Type B pancreatic cell (in vitro differentiated cells): Measurements from ENCODE around the gene ATP1A1. TPM values are rescaled to one million over a fixed set of nuclear protein-coding genes. Genes with fewer than 3 reads are reported as not detected.
A peak's percentile ranks its signal among the peaks of the same experiment; 100 is the strongest.

Experiments used
- DNase-seq: peaks from one replicate; pipeline ENCODE4 v3.0.0; 2021; ENCODE audit warnings: mixed read lengths; ENCODE audit not compliant: unreplicated experiment; ENCODE audit errors: extremely low spot score
- H3K27ac Mint-ChIP-seq: 2 replicates; pipeline ENCODE4 v1.8.0; 2021; ENCODE audit warnings: mild to moderate bottlenecking, mixed read lengths
- H3K27me3 Mint-ChIP-seq: 2 replicates; pipeline ENCODE4 v1.8.0; 2021; ENCODE audit warnings: mixed read lengths
- H3K36me3 Mint-ChIP-seq: 2 replicates; pipeline ENCODE4 v1.8.0; 2021; ENCODE audit warnings: mixed read lengths
- H3K4me1 Mint-ChIP-seq: one replicate; pipeline ENCODE4 v1.8.0; 2021; ENCODE audit warnings: mixed read lengths; ENCODE audit not compliant: unreplicated experiment
- H3K4me3 Mint-ChIP-seq: 2 replicates; pipeline ENCODE4 v1.8.0; 2021; ENCODE audit warnings: mild to moderate bottlenecking, mixed read lengths
- H3K9me3 Mint-ChIP-seq: 2 replicates; pipeline ENCODE4 v1.8.0; 2021; ENCODE audit warnings: mixed read lengths
- CTCF ChIP-seq: fragments of 200-600 bp; sonication (generic); conservative IDR thresholded peaks from 2 replicates; pipeline ENCODE4 v1.5.0; 2021; ENCODE audit warnings: antibody characterized with exemption, mild to moderate bottlenecking
- total RNA-seq: library from RNA; stranded (reverse); gene quantifications from 2 replicates; pipeline ENCODE4 v1.2.1, GENCODE V29; 2021; ENCODE audit warnings: low replicate concordance

The ATP1A1 gene
- total RNA-seq, 1 donor from 2014 or later, result 374 TPM

- Mint-ChIP-seq H3K36me3 (peaks cover 65% of the 10 kb centered on the region), H3K27me3 (no peaks in the 10 kb centered on the region), H3K27ac (no peak overlapping the region), H3K4me3 (no peak overlapping the region), H3K4me1 (no peaks in the 10 kb centered on the region), H3K9me3 (no peaks in the 10 kb centered on the region)
- DNase-seq, result no peak
- TF ChIP-seq CTCF, result no peak
Measured at GRCh38 chr1:116392717-116393404, 19.8 kb downstream of the ATP1A1 start.

GRCh38 chr1:116393792-116394191, 20.7 kb downstream of the ATP1A1 start:
- no peaks in the 10 kb centered on the region for H3K4me1 Mint-ChIP-seq

GRCh38 chr1:116394270-116394669, 21.2 kb downstream of the ATP1A1 start:
- H3K4me3 Mint-ChIP-seq, result no peak overlapping the region
- no peak overlapping the region for H3K27ac Mint-ChIP-seq
- H3K9me3 Mint-ChIP-seq, result no peaks in the 10 kb centered on the region
- no peak for DNase-seq
- H3K27me3 Mint-ChIP-seq, result no peaks in the 10 kb centered on the region
- no peaks in the 10 kb centered on the region for H3K4me1 Mint-ChIP-seq
- peaks cover 66% of the 10 kb centered on the region for H3K36me3 Mint-ChIP-seq
- no peak for TF ChIP-seq CTCF

More at GRCh38 chr1:116393792-116394191, 20.7 kb downstream of the ATP1A1 start:
- no peaks in the 10 kb centered on the region for H3K27me3 Mint-ChIP-seq
- no peak overlapping the region for H3K27ac Mint-ChIP-seq
- no peaks in the 10 kb centered on the region for H3K9me3 Mint-ChIP-seq
- TF ChIP-seq CTCF, result no peak
- H3K4me3 Mint-ChIP-seq, result no peak overlapping the region
- H3K36me3 Mint-ChIP-seq, result peaks cover 64% of the 10 kb centered on the region
- no peak for DNase-seq

GRCh38 chr1:116396769-116397168, 23.7 kb downstream of the ATP1A1 start:
- TF ChIP-seq CTCF, result no peak
- no peak for DNase-seq
- no peaks in the 10 kb centered on the region for H3K27me3 Mint-ChIP-seq
- H3K9me3 Mint-ChIP-seq, result no peaks in the 10 kb centered on the region
- peaks cover 75% of the 10 kb centered on the region for H3K36me3 Mint-ChIP-seq
- H3K4me3 Mint-ChIP-seq, result no peak overlapping the region
- no peak overlapping the region for H3K27ac Mint-ChIP-seq
- H3K4me1 Mint-ChIP-seq, result no peaks in the 10 kb centered on the region

- no peaks in the 10 kb centered on the region for H3K9me3 Mint-ChIP-seq
- H3K27me3 Mint-ChIP-seq, result no peaks in the 10 kb centered on the region
- H3K4me1 Mint-ChIP-seq, result no peaks in the 10 kb centered on the region
- no peak for TF ChIP-seq CTCF
- peak overlapping the region; percentile 21 for H3K27ac Mint-ChIP-seq
- no peak for DNase-seq
- peaks cover 74% of the 10 kb centered on the region for H3K36me3 Mint-ChIP-seq
- no peak overlapping the region for H3K4me3 Mint-ChIP-seq
Measured at GRCh38 chr1:116397728-116398127, 24.7 kb downstream of the ATP1A1 start.

GRCh38 chr1:116400780-116401179, 27.7 kb downstream of the ATP1A1 start:
- no peak for DNase-seq
- no peaks in the 10 kb centered on the region for H3K27me3 Mint-ChIP-seq
- H3K4me1 Mint-ChIP-seq, result peaks cover 3% of the 10 kb centered on the region
- no peaks in the 10 kb centered on the region for H3K9me3 Mint-ChIP-seq
- H3K4me3 Mint-ChIP-seq, result no peak overlapping the region
- no peak for TF ChIP-seq CTCF
- no peak overlapping the region for H3K27ac Mint-ChIP-seq
- H3K36me3 Mint-ChIP-seq, result peaks cover 77% of the 10 kb centered on the region
